Mesenchymal stem cell (in vitro differentiated cells and primary cell): ENCODE measurements around the gene UGT1A6.

ENCODE experiments used
- DNase-seq: peaks from one replicate; pipeline ENCODE4 v3.0.0-alpha.2; 2013
- H2AFZ ChIP-seq: one replicate; pipeline ENCODE4 v1.6.1; 2013; ENCODE audit warnings: low read depth, mild to moderate bottlenecking, control low read depth, inconsistent platforms, low read length, moderate library complexity
- H2AK5ac ChIP-seq: 2 replicates; pipeline ENCODE4 v1.6.1; 2013; ENCODE audit warnings: low read length, moderate library complexity, mild to moderate bottlenecking, inconsistent platforms; ENCODE audit not compliant: severe bottlenecking
- H2BK120ac ChIP-seq: one replicate; pipeline ENCODE4 v1.6.1; 2013; ENCODE audit warnings: low read depth, mild to moderate bottlenecking, inconsistent platforms, low read length, moderate library complexity
- H2BK12ac ChIP-seq, 2 experiments: one replicate each; pipeline ENCODE4 v1.6.1; 2013; ENCODE audit warnings: inconsistent platforms in 2 of 2, low read length in 2 of 2, mild to moderate bottlenecking in 2 of 2, moderate library complexity in 2 of 2, control low read depth in 1 of 2
- H2BK15ac ChIP-seq: one replicate; pipeline ENCODE4 v1.6.1; 2013; ENCODE audit warnings: mild to moderate bottlenecking, low read depth, inconsistent platforms; ENCODE audit not compliant: poor library complexity, severe bottlenecking
- H2BK5ac ChIP-seq: 2 replicates; pipeline ENCODE4 v1.6.1; 2013; ENCODE audit warnings: low read depth, mild to moderate bottlenecking, low read length, control low read depth, inconsistent platforms; ENCODE audit not compliant: poor library complexity, severe bottlenecking
- H3K14ac ChIP-seq, 2 experiments: one replicate each; pipeline ENCODE4 v1.6.1; 2013; ENCODE audit warnings: inconsistent platforms in 2 of 2, low read length in 2 of 2, control low read depth in 1 of 2, mild to moderate bottlenecking in 1 of 2, moderate library complexity in 1 of 2
- H3K18ac ChIP-seq, 2 experiments: one replicate each; pipeline ENCODE4 v1.6.1; 2013; ENCODE audit warnings: inconsistent platforms in 2 of 2, low read length in 2 of 2, control low read depth in 1 of 2, low read depth in 1 of 2, mild to moderate bottlenecking in 1 of 2
- H3K23ac ChIP-seq, 2 experiments: one replicate each; pipeline ENCODE4 v1.6.1; 2013; ENCODE audit warnings: inconsistent platforms in 2 of 2, low read length in 2 of 2, mild to moderate bottlenecking in 2 of 2, moderate library complexity in 2 of 2, control low read depth in 1 of 2
- H3K27ac ChIP-seq: 2 replicates; pipeline ENCODE4 v1.5.1; 2013; ENCODE audit warnings: mild to moderate bottlenecking, moderate library complexity, low read length, control low read depth, inconsistent platforms; ENCODE audit not compliant: poor library complexity, severe bottlenecking
- H3K27me3 ChIP-seq, 2 experiments: 2 replicates each; pipeline versions ENCODE4 v1.6.1 to v1.7.0; 2013; ENCODE audit warnings: low read length in 2 of 2, mild to moderate bottlenecking in 2 of 2, moderate library complexity in 2 of 2, control low read depth in 1 of 2, inconsistent platforms in 1 of 2; ENCODE audit not compliant: control insufficient read depth in 1 of 2, insufficient read depth in 1 of 2
- H3K36me3 ChIP-seq, 2 experiments: 2 replicates each; pipeline versions ENCODE4 v1.6.1 to v1.7.0; 2013; ENCODE audit warnings: low read length in 2 of 2, control low read depth in 1 of 2, inconsistent platforms in 1 of 2, low read depth in 1 of 2, mild to moderate bottlenecking in 1 of 2; ENCODE audit not compliant: insufficient read depth in 2 of 2, control insufficient read depth in 1 of 2
- H3K4ac ChIP-seq, 2 experiments: one replicate each; pipeline ENCODE4 v1.6.1; 2013; ENCODE audit warnings: inconsistent platforms in 2 of 2, low read length in 2 of 2, mild to moderate bottlenecking in 2 of 2, moderate library complexity in 2 of 2, control low read depth in 1 of 2, low read depth in 1 of 2
- H3K4me1 ChIP-seq: 2 replicates; pipeline ENCODE4 v1.6.1; 2013; ENCODE audit warnings: low read depth, low read length, control low read depth; ENCODE audit not compliant: control insufficient read depth, insufficient read depth
- H3K4me2 ChIP-seq: 2 replicates; pipeline ENCODE4 v1.6.1; 2013; ENCODE audit warnings: low read length, mild to moderate bottlenecking, inconsistent platforms; ENCODE audit not compliant: poor library complexity, severe bottlenecking
- H3K4me3 ChIP-seq, 2 experiments: 2 replicates each; pipeline versions ENCODE4 v1.5.1 to v1.7.0; 2013; ENCODE audit warnings: low read length in 2 of 2, mild to moderate bottlenecking in 2 of 2, control low read depth in 1 of 2, low read depth in 1 of 2; ENCODE audit not compliant: insufficient read depth in 1 of 2
- H3K79me1 ChIP-seq: replicated peaks from 2 replicates; pipeline ENCODE4 v1.6.1; 2013; ENCODE audit warnings: mild to moderate bottlenecking, control low read depth, low read length, inconsistent platforms; ENCODE audit not compliant: poor library complexity, severe bottlenecking
- H3K9ac ChIP-seq: 2 replicates; pipeline ENCODE4 v1.7.0; 2013; ENCODE audit warnings: mild to moderate bottlenecking, low read length, moderate library complexity
- H3K9me3 ChIP-seq: 2 replicates; pipeline ENCODE4 v1.7.0; 2013; ENCODE audit warnings: mild to moderate bottlenecking, low read length; ENCODE audit not compliant: control insufficient read depth
- H4K8ac ChIP-seq: one replicate; pipeline ENCODE4 v1.6.1; 2013; ENCODE audit warnings: inconsistent platforms, mild to moderate bottlenecking, low read length, moderate library complexity
- H4K91ac ChIP-seq: one replicate; pipeline ENCODE4 v1.6.1; 2013; ENCODE audit warnings: mild to moderate bottlenecking, low read length, inconsistent platforms
- WGBS: methylation state at CpG from one replicate; pipeline ENCODE4 v1.1.7; 2013; ENCODE audit warnings: mixed read lengths; 5-methylcytosine and 5-hydroxymethylcytosine counted together

Gene UGT1A6

GRCh38 chr2:233772153-233772552, 79.5 kb downstream of the UGT1A6 start:
- WGBS, result 85% methylated on average over 16 of the region's 16 CpGs
- no peaks in the 10 kb centered on the region for H3K36me3 ChIP-seq
- no peak overlapping the region for H2AFZ ChIP-seq
- no peak overlapping the region for H2AK5ac ChIP-seq
- no peak overlapping the region for H4K91ac ChIP-seq
- no peak overlapping the region for H2BK12ac ChIP-seq
- H2BK120ac ChIP-seq, result no peak overlapping the region
- no peak overlapping the region for H3K4ac ChIP-seq
- no peak overlapping the region for H3K9ac ChIP-seq
- H3K27me3 ChIP-seq, result peaks cover 9 to 10% of the 10 kb centered on the region in 2 experiments
- H2BK5ac ChIP-seq, result no peak overlapping the region
- H3K4me2 ChIP-seq, result no peak overlapping the region
- no peak overlapping the region for H2BK15ac ChIP-seq
- H3K14ac ChIP-seq, result no peak overlapping the region
- no peak for DNase-seq
- H3K9me3 ChIP-seq, result peaks cover 2% of the 10 kb centered on the region
- no peak overlapping the region for H3K18ac ChIP-seq
- H3K4me3 ChIP-seq, result no peak overlapping the region
- H3K23ac ChIP-seq, result no peak overlapping the region
- H3K27ac ChIP-seq, result no peak overlapping the region
- H3K79me1 ChIP-seq, result no peaks in the 10 kb centered on the region
- H4K8ac ChIP-seq, result no peak overlapping the region
- H3K4me1 ChIP-seq, result no peaks in the 10 kb centered on the region

DNA sequence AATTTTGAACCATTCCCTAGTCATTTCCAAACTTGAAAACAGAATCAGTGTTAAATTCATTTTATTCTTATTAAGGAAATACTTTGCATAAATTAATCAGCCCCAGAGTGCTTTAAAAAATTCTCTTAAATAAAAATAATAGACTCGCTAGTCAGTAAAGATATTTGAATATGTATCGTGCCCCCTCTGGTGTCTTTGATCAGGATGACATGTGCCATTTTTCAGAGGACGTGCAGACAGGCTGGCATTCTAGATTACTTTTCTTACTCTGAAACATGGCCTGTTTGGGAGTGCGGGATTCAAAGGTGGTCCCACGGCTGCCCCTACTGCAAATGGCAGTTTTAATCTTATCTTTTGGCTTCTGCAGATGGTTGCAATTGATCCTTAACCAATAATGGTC, 79.9 kb downstream of the UGT1A6 start:
- no peaks in the 10 kb centered on the region for H3K36me3 ChIP-seq
- no peak overlapping the region for H3K27ac ChIP-seq
- H3K27me3 ChIP-seq, result peaks cover 9 to 10% of the 10 kb centered on the region in 2 experiments
- no peak overlapping the region for H3K4me2 ChIP-seq
- no peak overlapping the region for H3K9ac ChIP-seq
- H2BK5ac ChIP-seq, result no peak overlapping the region
- no peak overlapping the region for H2AK5ac ChIP-seq
- no peak overlapping the region for H2BK15ac ChIP-seq
- H3K9me3 ChIP-seq, result peaks cover 3% of the 10 kb centered on the region
- no peak overlapping the region for H4K8ac ChIP-seq
- 85% methylated on average over 5 of the region's 5 CpGs for WGBS
- no peaks in the 10 kb centered on the region for H3K79me1 ChIP-seq
- DNase-seq, result no peak
- no peak overlapping the region for H3K14ac ChIP-seq
- H2BK12ac ChIP-seq, result no peak overlapping the region
- H4K91ac ChIP-seq, result no peak overlapping the region
- no peak overlapping the region for H3K4ac ChIP-seq
- no peak overlapping the region for H2BK120ac ChIP-seq
- H2AFZ ChIP-seq, result no peak overlapping the region
- H3K23ac ChIP-seq, result no peak overlapping the region
- H3K4me3 ChIP-seq, result no peak overlapping the region
- no peaks in the 10 kb centered on the region for H3K4me1 ChIP-seq
- no peak overlapping the region for H3K18ac ChIP-seq

DNA sequence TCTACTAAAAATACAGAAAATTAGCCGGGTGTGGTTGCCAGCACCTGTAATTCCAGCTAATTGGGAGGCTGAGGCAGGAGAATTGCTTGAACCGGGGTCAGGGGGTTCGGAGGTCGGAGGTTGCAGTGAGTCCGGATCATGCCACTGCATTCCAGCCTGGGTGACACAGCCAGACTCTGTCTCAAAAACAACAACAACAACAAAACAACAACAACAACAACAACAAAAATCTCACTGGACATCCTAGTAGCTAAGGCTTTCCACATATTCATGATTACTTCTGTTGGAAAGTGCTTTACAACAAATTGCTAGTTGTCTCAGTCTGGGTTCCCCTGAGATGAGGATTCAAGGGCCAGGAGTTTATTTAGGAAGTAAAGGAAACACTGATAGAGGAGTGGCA, 81.2 kb downstream of the UGT1A6 start:
- Histone ChIP-seq H3K36me3 (no peaks in the 10 kb centered on the region), H3K18ac (no peak overlapping the region), H2BK120ac (no peak overlapping the region), H4K8ac (no peak overlapping the region), H3K79me1 (no peaks in the 10 kb centered on the region), H3K4me3 (no peak overlapping the region), H2BK12ac (no peak overlapping the region), H3K9ac (no peak overlapping the region), H3K27ac (no peak overlapping the region), H3K4me1 (no peaks in the 10 kb centered on the region), H3K4me2 (no peak overlapping the region), H2BK5ac (no peak overlapping the region), H3K14ac (no peak overlapping the region), H2AK5ac (no peak overlapping the region), H3K27me3 (peaks cover 4 to 12% of the 10 kb centered on the region in 2 experiments), H3K23ac (no peak overlapping the region), H2AFZ (no peak overlapping the region), H2BK15ac (no peak overlapping the region), H3K4ac (no peak overlapping the region), H3K9me3 (peaks cover 3% of the 10 kb centered on the region), H4K91ac (no peak overlapping the region)
- 60% methylated on average over 5 of the region's 5 CpGs for WGBS
- DNase-seq, result no peak

GRCh38 chr2:233775414-233775813, 82.7 kb downstream of the UGT1A6 start:
- no peak overlapping the region for H2AK5ac ChIP-seq
- H3K4me1 ChIP-seq, result no peaks in the 10 kb centered on the region
- H3K36me3 ChIP-seq, result no peaks in the 10 kb centered on the region
- H2BK5ac ChIP-seq, result no peak overlapping the region
- no peak overlapping the region for H3K23ac ChIP-seq
- H3K27ac ChIP-seq, result no peak overlapping the region
- no peaks in the 10 kb centered on the region for H3K79me1 ChIP-seq
- H3K4me3 ChIP-seq, result no peak overlapping the region
- H3K27me3 ChIP-seq, result peaks cover 0 to 14% of the 10 kb centered on the region in 2 experiments
- no peak overlapping the region for H3K18ac ChIP-seq
- no peak overlapping the region for H3K4me2 ChIP-seq
- H3K4ac ChIP-seq, result no peak overlapping the region
- WGBS, result 80% methylated on average over 6 of the region's 6 CpGs
- no peak overlapping the region for H2AFZ ChIP-seq
- no peak overlapping the region for H3K14ac ChIP-seq
- no peak overlapping the region for H4K91ac ChIP-seq
- H3K9me3 ChIP-seq, result peaks cover 3% of the 10 kb centered on the region
- no peak overlapping the region for H2BK15ac ChIP-seq
- H2BK120ac ChIP-seq, result no peak overlapping the region
- H3K9ac ChIP-seq, result no peak overlapping the region
- H2BK12ac ChIP-seq, result no peak overlapping the region
- DNase-seq, result no peak
- H4K8ac ChIP-seq, result no peak overlapping the region
